NCI-H1092 treated with DMSO at 0.1 percent for 48 hours (cell line): ENCODE results near the gene DCP1A.

Source experiments
- DNase-seq: peaks from one replicate; lab custom pipeline; 2025; lab: John Stamatoyannopoulos, UW

Gene DCP1A

GRCh38 chr3:53243785-53244184, 103.6 kb downstream of the DCP1A start:
- no peak for DNase-seq

DNA sequence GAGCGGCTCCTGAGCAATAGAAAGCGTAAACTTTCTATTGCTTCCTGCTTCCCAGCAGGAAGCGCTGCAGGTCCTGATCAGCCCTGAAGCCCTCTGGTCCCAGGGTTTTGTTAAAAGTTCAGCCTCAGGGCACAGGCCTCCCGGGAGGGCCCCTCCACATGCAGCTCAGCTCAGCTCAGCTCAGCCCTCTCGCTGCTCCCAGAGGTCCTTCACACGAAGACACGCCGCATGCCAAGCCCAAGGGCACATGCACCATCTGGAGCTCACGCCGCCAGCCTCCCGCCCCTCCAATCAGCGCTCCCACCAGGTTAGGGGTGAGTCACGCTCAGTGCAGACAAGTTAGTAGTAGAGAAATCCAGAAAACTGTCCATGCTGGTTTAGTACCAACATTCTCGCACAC, 104.2 kb downstream of the DCP1A start:
- DNase-seq: no peak

GRCh38 chr3:53242642-53243041, 104.7 kb downstream of the DCP1A start:
- no peak for DNase-seq

DNA sequence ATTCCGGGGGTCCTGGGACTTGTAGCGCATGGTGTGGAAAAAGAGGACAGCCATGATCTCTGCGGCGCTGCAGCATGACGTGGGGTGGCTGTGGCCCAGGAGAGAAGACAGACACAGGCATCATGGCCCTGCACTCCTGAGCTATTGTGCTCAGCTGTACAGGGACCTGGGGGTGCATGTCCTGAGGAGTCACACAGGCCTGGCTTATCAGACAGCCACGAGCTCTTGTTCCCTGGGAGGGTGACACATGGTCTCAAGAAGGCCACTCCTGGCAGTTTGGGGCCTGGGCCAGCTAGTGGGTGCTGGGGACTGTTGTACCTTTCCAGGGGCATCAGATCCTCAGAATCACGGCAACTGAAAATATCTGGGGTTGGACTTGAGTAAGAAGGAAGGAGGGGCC, 105.2 kb downstream of the DCP1A start:
- DNase-seq: no peak

GRCh38 chr3:53240989-53241972, 106.1 kb downstream of the DCP1A start:
- no peak for DNase-seq

DNA sequence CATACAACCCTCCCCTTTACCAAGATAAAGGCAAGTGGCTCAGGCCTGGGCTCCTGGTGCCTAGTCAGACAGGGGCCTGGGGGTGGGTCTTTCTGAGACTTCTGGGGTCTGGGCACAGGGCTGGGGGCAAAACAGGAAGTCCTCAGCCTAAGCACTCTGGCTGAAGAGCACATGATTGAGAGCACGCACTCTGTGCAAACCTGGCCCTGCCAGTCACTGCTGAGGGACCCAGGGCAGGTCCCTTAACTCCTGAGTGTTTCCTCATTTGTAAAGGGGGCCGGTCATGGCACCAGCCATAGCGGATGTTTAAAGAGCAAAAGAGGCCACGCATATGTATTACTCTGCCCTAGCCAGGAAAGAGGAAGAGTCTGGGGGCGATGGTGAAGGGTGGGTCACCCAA, 107.5 kb downstream of the DCP1A start:
- DNase-seq: no peak

GRCh38 chr3:53238886-53239285, 108.5 kb downstream of the DCP1A start:
- DNase-seq: no peak

DNA sequence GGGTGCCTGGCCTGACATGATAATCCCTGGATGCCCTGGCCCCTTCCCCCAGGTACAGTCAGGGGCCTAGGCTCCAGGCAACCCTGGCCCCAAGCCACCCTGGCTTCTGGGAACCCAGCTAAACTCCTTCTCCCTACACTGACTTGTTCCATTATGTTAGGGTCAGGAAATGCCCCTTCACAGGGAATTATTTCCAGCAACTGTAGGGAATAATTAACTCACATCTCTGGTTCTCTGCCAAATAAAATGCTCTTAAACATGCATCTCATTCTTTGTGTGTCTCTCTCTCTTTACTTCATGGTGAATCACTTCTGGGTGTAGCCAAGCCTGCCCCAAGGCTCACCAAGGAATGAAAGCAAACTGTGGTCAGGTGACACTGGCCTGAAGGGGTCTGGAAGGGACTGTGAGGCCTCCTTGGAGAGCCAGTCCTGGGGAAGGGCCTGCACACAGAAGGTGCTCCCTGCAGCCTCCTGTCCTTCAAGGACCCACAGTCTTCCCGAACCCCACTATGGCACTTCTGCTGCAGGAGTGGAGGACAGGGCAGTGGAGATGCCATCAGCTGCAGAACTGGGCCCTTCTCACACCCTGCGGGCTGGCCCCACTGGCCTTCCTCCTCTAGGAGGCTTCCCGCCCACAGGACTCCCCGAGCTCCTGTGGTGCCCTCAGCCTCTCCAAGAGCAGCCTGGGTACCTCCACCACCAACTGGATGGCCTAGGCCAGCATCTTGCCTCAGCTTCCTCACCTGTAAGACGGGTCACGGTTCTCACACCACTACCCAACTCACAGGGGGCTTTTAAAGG, 109.1 kb downstream of the DCP1A start:
- no peak for DNase-seq

DNA sequence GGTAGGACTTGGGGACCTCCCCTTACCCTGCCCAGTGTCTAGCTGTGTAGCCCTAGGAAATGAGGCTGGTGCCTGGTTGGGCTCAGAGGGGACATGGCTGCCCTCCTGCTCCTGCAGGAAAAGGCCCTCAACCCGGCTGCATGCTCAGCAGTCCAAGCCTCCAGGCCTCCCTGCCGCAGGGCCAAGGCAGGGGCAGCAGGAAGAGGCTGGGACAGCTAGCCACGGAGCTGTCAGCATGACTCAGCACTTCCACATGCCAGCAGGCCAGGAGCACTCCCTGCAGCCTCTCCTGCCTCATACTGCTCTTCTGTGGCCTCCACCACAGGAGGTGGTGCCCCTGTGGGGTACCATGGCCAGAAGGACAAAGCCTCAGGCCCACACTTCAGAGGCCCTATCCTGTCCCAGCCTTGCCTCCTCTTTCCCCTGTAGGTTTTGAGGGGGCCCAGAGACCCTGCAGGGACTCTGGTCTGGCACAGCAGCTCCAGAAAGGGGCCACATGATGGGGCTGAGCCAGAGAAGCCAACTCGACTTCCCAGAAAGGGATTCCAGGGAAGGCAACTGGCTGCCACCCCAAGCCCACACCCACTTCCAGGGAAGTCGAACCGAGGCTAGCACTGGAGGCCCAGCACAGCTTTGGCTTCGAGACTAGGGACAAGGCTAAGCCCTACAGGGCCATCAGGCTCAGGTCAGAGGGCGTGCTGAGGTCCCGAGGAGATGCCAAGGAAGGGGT, 111.1 kb downstream of the DCP1A start:
- DNase-seq: no peak

DNA sequence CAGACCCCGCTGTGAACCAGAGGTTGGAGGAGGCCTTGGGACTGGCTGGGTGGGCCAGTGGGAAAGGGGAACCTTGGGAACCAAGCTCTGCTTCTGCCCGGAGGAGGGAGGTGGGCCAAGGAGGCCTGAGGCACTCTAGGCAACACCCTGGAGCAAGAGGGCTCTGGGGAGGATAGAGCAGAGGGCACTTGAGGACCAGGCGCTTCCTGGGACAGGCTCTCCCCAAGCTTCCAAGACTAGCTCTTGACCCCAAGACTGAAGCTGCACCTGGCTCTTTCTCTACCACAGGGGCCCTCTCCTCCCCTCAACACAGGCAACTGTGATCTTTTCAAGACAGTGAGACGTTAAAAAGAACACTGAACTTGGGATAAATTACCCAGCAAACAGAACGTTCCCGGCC, 111.8 kb downstream of the DCP1A start:
- DNase-seq: no peak

DNA sequence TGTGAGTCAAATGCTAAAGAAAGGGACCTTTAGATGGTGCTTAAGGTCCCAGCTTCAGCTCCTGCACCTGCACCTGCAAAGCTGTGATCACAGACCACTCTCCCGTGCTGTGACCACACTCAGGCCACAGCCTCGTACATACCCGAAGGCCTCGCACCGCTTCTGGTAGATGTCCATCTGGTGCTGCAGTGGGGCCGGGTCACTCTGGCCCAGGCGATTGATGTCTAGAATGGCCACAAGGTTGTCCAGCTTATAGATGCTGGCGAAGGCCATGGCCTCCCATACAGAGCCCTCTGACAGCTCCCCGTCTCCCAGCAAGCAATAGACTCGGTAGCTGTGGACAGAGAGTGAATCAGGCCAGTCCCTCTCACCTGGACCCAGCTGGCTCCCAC, 112.5 kb downstream of the DCP1A start:
- no peak for DNase-seq

- no peak for DNase-seq
Measured at GRCh38 chr3:53234130-53234840, 113.1 kb downstream of the DCP1A start.
